GM23248 (cell line): ENCODE results near the gene PRKAR1B. TPM values are rescaled to one million over a fixed set of nuclear protein-coding genes. Genes with fewer than 3 reads are reported as not detected.

Experiments
- DNase-seq: peaks from one replicate; pipeline ENCODE4 v3.0.0-alpha.2; 2015
- H2AFZ ChIP-seq: fragments of 200-600 bp; sonication (generic); 2 replicates; pipeline ENCODE4 v1.6.1; 2016; ENCODE audit warnings: antibody characterized with exemption
- H3F3A ChIP-seq: fragments of 200-600 bp; sonication (generic); 2 replicates; pipeline ENCODE4 v1.6.1; 2016; ENCODE audit warnings: mild to moderate bottlenecking, antibody characterized with exemption, mixed run types; ENCODE audit not compliant: insufficient read depth
- H3K27ac ChIP-seq: fragments of 200-600 bp; sonication (generic); 2 replicates; pipeline ENCODE4 v1.5.1; 2016; ENCODE audit warnings: mild to moderate bottlenecking
- H3K27me3 ChIP-seq: fragments of 200-600 bp; sonication (generic); replicated peaks from 2 replicates; pipeline ENCODE4 v1.6.1; 2016; ENCODE audit warnings: mild to moderate bottlenecking; ENCODE audit not compliant: insufficient read depth
- H3K36me3 ChIP-seq: fragments of 200-600 bp; sonication (generic); 2 replicates; pipeline ENCODE4 v1.6.1; 2016; ENCODE audit warnings: low read depth, mild to moderate bottlenecking
- H3K4me1 ChIP-seq: fragments of 200-600 bp; sonication (generic); 2 replicates; pipeline ENCODE4 v1.6.1; 2016; ENCODE audit warnings: mild to moderate bottlenecking; ENCODE audit not compliant: insufficient read depth
- H3K4me2 ChIP-seq: fragments of 200-600 bp; sonication (generic); one replicate; pipeline ENCODE4 v1.6.1; 2016; ENCODE audit warnings: mild to moderate bottlenecking; ENCODE audit not compliant: unreplicated experiment
- H3K4me3 ChIP-seq: fragments of 200-600 bp; sonication (generic); 2 replicates; pipeline ENCODE4 v1.5.1; 2016; ENCODE audit warnings: mild to moderate bottlenecking
- H3K79me2 ChIP-seq: fragments of 200-600 bp; sonication (generic); 2 replicates; pipeline ENCODE4 v1.6.1; 2016; ENCODE audit warnings: mild to moderate bottlenecking; ENCODE audit not compliant: insufficient read depth
- H3K9ac ChIP-seq: fragments of 200-600 bp; sonication (generic); 2 replicates; pipeline ENCODE4 v1.6.1; 2016; ENCODE audit warnings: mild to moderate bottlenecking
- H3K9me2 ChIP-seq: fragments of 200-600 bp; sonication (generic); 2 replicates; pipeline ENCODE4 v1.6.1; 2016; ENCODE audit warnings: mixed run types, mild to moderate bottlenecking, moderate library complexity; ENCODE audit not compliant: insufficient read depth
- H3K9me3 ChIP-seq: fragments of 200-600 bp; sonication (generic); one replicate; pipeline ENCODE4 v1.6.1; 2017; ENCODE audit warnings: low read depth
- H4K20me1 ChIP-seq: fragments of 200-600 bp; sonication (generic); 2 replicates; pipeline ENCODE4 v1.6.0; 2016; ENCODE audit not compliant: insufficient read depth
- EZH2 ChIP-seq: fragments of 200-600 bp; sonication (generic); IDR thresholded peaks from 2 replicates; pipeline ENCODE4 v1.6.1; 2018; ENCODE audit warnings: antibody characterized with exemption, mild to moderate bottlenecking; ENCODE audit not compliant: insufficient read depth, poor library complexity, severe bottlenecking
- EZH2phosphoT487 ChIP-seq: fragments of 200-600 bp; sonication (generic); IDR thresholded peaks from 2 replicates; pipeline ENCODE4 v1.6.1; 2018; ENCODE audit warnings: antibody characterized with exemption, moderate library complexity, mild to moderate bottlenecking, low read depth; ENCODE audit not compliant: insufficient read depth
- WGBS, 2 experiments: methylation state at CpG; one replicate each; pipeline ENCODE4 v1.1.6; 2015 to 2017; ENCODE audit warnings: low lambda C conversion rate in 2 of 2, low coverage in 1 of 2; ENCODE audit errors: missing lambda C conversion rate in 2 of 2; 5-methylcytosine and 5-hydroxymethylcytosine counted together
- in situ Hi-C: fragments of 300-500 bp; cut with MboI; formaldehyde crosslinking; loops from 2 replicates; pipeline ENCODE4 v1.15.0; 2020
- polyA plus RNA-seq: library from polyadenylated mRNA; unstranded; fragments of >200 nt; fragmentation: Nextera tagmentation; extraction: Ambion mirVana; gene quantifications from 2 replicates; pipeline ENCODE4 v1.2.1, GENCODE V29; 2016
- total RNA-seq: library from RNA; depleted of rRNA; stranded (reverse); fragments of >200 nt; shearing (Covaris generic); gene quantifications from 2 replicates; pipeline ENCODE4 v1.2.3, GENCODE V29; 2014

Gene PRKAR1B
- total and polyA plus RNA-seq, 2 experiments from 2014 or later, result 10.2 to 12.9 TPM

GRCh38 chr7:564176-564865, 162.8 kb downstream of the PRKAR1B start:
- Histone ChIP-seq H3K9me2 (no peaks in the 10 kb centered on the region), H4K20me1 (no peaks in the 10 kb centered on the region), H3K9ac (no peak overlapping the region), H3K27ac (no peak overlapping the region), H3K9me3 (no peaks in the 10 kb centered on the region), H3K36me3 (no peaks in the 10 kb centered on the region), H3K27me3 (no peaks in the 10 kb centered on the region), H3F3A (no peaks in the 10 kb centered on the region), H3K4me2 (no peak overlapping the region), H3K4me3 (no peak overlapping the region), H3K79me2 (no peaks in the 10 kb centered on the region), H2AFZ (no peak overlapping the region), H3K4me1 (no peaks in the 10 kb centered on the region)
- TF ChIP-seq EZH2 (no peak), EZH2phosphoT487 (no peak)
- in situ Hi-C loops, result no loop called here
- 73 to 75% methylated on average over 21 to 26 of the region's 26 CpGs for WGBS, 2 experiments
- DNase-seq, result no peak

GRCh38 chr7:563629-564170, 163.4 kb downstream of the PRKAR1B start:
- WGBS, 2 experiments, result 73 to 76% methylated on average over 11 of the region's 11 CpGs
- TF ChIP-seq EZH2 (no peak), EZH2phosphoT487 (no peak)
- Histone ChIP-seq H3K9me3 (no peaks in the 10 kb centered on the region), H3K9me2 (no peaks in the 10 kb centered on the region), H2AFZ (no peak overlapping the region), H3K4me3 (no peak overlapping the region), H3K27ac (no peak overlapping the region), H3K9ac (no peak overlapping the region), H4K20me1 (no peaks in the 10 kb centered on the region), H3K79me2 (no peaks in the 10 kb centered on the region), H3K27me3 (no peaks in the 10 kb centered on the region), H3K4me1 (no peaks in the 10 kb centered on the region), H3F3A (no peaks in the 10 kb centered on the region), H3K4me2 (no peak overlapping the region), H3K36me3 (no peaks in the 10 kb centered on the region)
- DNase-seq, result no peak
- in situ Hi-C loops, result no loop called here

GRCh38 chr7:562789-563628, 164.1 kb downstream of the PRKAR1B start:
- H3K27me3 ChIP-seq, result no peaks in the 10 kb centered on the region
- no peak overlapping the region for H3K4me3 ChIP-seq
- no peak overlapping the region for H2AFZ ChIP-seq
- 73 to 74% methylated on average over 15 to 17 of the region's 17 CpGs for WGBS, 2 experiments
- no peaks in the 10 kb centered on the region for H4K20me1 ChIP-seq
- no peaks in the 10 kb centered on the region for H3K4me1 ChIP-seq
- no peaks in the 10 kb centered on the region for H3K9me2 ChIP-seq
- no peak for DNase-seq
- TF ChIP-seq EZH2 (no peak), EZH2phosphoT487 (no peak)
- no peak overlapping the region for H3K9ac ChIP-seq
- H3K9me3 ChIP-seq, result no peaks in the 10 kb centered on the region
- in situ Hi-C loops, result no loop called here
- no peaks in the 10 kb centered on the region for H3F3A ChIP-seq
- H3K4me2 ChIP-seq, result no peak overlapping the region
- no peaks in the 10 kb centered on the region for H3K79me2 ChIP-seq
- H3K36me3 ChIP-seq, result no peaks in the 10 kb centered on the region
- no peak overlapping the region for H3K27ac ChIP-seq

GRCh38 chr7:562374-562675, 164.8 kb downstream of the PRKAR1B start:
- H3K4me3 ChIP-seq, result no peak overlapping the region
- H3K27ac ChIP-seq, result no peak overlapping the region
- H3F3A ChIP-seq, result no peaks in the 10 kb centered on the region
- H3K4me1 ChIP-seq, result no peaks in the 10 kb centered on the region
- WGBS, 2 experiments, result 59 to 61% methylated on average over 7 of the region's 7 CpGs
- in situ Hi-C loops, result no loop called here
- H3K36me3 ChIP-seq, result no peaks in the 10 kb centered on the region
- TF ChIP-seq EZH2phosphoT487 (no peak), EZH2 (no peak)
- no peak overlapping the region for H3K9ac ChIP-seq
- H3K9me3 ChIP-seq, result no peaks in the 10 kb centered on the region
- H2AFZ ChIP-seq, result no peak overlapping the region
- no peaks in the 10 kb centered on the region for H3K79me2 ChIP-seq
- H3K9me2 ChIP-seq, result no peaks in the 10 kb centered on the region
- no peak for DNase-seq
- no peak overlapping the region for H3K4me2 ChIP-seq
- no peaks in the 10 kb centered on the region for H3K27me3 ChIP-seq
- H4K20me1 ChIP-seq, result no peaks in the 10 kb centered on the region
